ENCODE measurements around the gene CLIC1.

Gene CLIC1

DNA sequence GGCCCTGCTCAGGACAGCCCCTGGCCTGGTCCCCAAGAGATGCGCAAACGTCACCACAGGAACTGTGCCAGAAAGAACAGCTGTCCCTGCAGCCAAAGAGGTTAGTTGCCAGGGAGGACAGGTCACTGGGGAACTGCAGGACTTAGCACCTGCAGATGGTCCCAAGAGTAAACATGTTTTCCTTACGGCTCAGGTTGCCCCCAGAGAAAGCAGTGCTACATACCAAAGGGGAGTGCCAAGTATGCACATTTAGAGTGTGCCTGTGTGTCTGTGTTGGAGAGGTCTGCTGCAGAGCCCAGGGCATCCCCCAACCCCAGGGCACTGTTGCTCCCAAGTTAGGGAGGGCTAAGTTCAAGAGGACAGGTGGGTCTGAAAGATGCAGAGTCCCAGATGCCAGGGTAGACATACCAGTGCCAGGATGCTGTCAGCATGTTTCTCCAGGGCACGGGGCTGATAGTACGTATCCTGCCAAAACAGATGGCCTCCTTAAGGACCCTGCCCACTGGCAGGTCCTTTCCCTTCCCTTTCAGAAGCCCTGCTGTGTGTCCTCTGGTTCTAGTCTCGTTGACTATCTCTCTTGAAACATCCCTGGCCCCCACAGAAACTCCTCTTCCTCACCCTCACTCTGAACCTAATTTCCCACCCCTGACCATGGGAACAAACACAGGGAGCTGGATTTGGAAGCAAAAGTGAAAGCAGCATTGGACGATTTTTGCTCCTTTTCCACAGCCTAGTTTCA, 34.5 kb downstream of the CLIC1 start:
- no peak for DNase-seq (ENCODE audit: low read depth)

DNA sequence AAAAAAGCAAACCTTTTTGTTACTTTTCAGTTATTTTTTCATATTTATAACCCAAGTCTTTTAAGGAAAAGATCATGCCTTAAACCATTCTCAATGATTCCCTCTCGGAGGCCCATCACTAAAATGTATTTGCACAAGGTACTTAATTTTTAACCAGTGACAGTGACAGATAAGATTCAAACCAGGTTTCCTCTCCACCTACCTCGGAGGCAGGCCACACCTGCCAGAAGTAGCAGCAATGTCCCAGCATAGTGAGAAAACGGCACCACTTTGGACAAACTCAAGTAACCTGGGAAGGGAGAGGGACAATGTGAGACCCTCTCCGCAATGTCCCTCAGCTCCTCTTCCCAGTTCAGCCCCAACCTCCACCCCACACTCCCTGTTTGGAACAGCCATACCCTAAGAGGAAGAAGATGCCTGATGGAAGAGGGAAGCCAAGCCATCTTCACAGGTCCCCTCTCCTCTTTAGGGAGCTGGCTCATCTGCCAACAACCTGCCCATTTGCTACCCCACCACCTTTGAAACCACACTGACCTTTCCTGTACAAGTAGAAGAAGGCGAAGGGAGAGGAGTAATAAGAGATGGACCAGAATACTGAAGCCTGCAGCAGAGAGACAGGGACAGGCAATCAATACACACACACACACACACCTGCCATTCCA, 35.5 kb downstream of the CLIC1 start:
- no peak for DNase-seq (ENCODE audit: low read depth)

- DNase-seq (ENCODE audit: low read depth): no peak
Measured at GRCh38 chr6:31697555-31697954, 38.8 kb downstream of the CLIC1 start.

DNA sequence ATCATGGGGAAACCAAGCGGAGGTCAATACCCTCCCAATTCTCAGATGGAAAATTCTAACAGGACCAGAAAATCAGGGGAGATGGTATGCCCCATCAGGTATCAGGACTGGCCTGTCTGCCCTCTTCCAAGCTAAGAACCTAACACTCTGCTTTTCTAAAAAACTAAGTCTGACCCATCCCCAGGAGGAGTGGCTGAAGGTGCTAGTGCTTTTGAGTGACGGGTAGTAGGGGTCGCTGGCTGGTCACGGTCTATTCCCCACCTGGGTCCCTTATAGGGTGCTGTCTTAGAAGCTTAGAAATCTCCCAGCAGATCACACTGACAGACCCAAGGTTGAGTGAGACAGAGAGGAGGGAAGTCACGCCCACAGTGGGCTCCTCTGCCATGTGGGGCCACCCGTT, 42.8 kb downstream of the CLIC1 start:
- DNase-seq (ENCODE audit: low read depth): no peak

GRCh38 chr6:31692886-31693285, 43.4 kb downstream of the CLIC1 start:
- DNase-seq (ENCODE audit: low read depth): no peak

DNA sequence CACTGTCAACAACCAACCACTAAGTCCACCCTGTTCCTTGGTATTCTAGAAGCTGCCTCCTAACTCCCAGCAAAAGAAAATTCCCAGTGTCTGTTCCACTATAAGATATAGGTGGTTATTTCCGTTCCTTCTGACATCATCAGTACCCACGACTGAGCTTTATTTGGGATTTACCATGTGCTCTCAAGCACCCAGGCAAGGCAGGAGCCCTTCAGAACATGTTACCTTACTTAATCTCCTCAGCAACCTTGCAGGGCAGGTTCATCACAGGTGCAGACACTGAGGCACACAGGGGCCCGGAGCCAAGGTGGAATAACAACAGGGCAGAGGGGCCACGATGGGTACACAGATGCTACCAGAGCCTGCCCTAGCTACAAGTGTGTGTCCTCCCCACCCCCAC, 44.0 kb downstream of the CLIC1 start:
- DNase-seq (ENCODE audit: low read depth): no peak

DNA sequence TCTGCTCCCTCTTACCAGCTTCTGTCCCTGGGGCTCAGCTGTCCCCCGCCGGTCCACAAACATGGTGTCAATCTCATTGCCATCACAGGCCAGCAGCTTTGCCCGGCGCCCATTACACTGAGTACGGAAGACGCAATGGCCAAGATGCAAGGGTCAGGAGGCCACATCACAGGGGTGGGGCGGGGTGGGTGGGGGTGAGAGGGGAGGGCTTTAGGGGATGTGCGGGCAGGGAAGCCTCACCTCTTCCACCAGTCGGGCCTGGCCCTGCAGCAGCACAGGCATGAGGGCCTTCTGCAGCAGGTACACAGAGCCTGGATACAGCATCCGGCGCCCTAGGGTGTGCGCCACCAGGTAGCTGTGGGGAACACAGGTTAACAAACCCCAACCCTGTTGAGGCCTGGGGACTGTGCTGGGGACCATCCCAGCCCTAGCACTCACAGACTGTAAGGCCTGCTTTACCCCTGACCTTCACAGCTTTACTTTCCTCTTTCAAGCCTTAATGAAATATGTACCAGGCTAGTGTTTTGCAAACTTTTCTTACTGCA, 44.7 kb downstream of the CLIC1 start:
- DNase-seq (ENCODE audit: low read depth): no peak

DNA sequence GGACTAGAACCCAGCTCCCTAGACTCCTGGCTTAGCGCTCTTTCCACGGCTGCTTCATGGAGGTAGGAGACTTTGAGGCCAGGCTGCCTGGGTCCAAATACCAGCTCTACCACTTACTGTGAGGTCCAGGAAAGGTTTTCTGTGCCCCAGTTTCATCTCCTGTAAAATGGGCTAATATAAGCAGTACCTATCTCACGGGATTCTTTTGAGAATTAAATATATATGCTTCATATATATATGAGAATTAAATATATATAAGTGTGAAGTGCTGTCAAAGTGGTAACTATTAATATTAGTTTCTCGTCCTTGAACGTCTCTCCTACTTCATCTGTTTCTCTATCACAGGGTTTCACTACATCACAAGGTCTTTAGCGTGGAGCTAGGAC, 45.3 kb downstream of the CLIC1 start:
- DNase-seq (ENCODE audit: low read depth): no peak

- DNase-seq (ENCODE audit: low read depth): no peak
Measured at GRCh38 chr6:31690231-31691077, 45.9 kb downstream of the CLIC1 start.

GRCh38 chr6:31689249-31690110, 46.9 kb downstream of the CLIC1 start:
- no peak for DNase-seq (ENCODE audit: low read depth)

DNA sequence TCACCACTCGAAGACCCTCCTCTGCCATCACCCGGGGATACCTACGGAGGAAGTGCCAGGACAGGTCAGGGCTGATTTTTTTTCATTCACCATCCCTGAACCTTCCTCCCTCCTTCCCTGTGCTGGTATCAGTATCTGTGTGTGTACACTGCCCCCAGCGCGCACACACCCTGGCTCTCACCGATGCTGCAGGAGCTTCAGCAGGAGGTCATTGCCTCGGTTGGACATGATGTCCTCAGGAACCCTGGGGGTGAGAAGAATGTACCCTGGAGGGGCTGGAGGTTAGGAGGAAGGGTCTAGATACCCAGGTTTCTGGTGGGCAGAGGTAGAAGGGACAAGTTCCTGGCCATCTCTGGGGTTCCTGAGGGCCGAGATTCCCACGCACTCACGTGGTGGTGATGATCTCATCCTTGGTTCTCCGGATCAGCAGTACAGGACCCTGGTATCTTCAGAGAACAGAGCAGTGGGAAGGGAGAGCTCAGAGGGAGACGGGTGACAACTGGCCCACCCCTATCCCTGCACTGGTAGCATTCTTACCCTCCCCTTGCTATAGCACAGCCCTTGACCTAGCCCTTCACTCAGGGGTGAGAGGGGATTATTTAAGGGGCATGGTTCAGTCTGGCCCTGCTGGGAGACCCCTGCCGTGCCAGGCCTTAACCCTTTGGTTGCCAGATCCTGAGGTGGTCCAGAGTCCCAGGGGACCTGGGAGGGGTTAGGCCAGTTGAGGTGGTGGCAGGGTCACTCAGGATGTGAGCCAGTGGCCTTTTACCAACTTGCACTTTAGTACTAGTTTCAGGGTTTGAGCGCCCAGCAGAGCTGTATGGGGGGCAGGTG, 48.3 kb downstream of the CLIC1 start:
- DNase-seq (ENCODE audit: low read depth): no peak

- no peak for DNase-seq (ENCODE audit: low read depth)
Measured at GRCh38 chr6:31687321-31687720, 49.0 kb downstream of the CLIC1 start.

DNA sequence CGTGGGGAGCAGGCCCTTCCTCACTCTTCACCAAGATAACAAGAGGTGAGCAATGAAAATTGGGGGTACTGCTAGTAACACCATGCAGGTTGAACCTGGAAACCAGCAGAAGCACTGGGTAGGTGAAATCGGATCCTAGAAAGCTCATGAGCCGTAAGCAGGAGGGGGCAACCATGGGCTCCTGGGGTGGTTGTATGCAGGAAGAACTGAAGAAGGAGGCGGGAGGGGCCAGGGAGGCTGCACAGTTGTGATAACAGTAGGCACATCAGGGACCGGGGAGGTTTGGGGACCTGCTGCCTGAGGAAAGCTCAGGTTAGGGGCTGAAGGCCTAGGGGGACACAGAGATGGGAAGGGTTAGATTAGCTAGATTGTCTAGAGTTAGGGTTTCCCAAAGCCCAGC, 49.8 kb downstream of the CLIC1 start:
- no peak for DNase-seq (ENCODE audit: low read depth)

- no peak for DNase-seq (ENCODE audit: low read depth)
Measured at GRCh38 chr6:31683591-31683990, 52.7 kb downstream of the CLIC1 start.

- peak; percentile 17 for DNase-seq (ENCODE audit: low read depth)
Measured at GRCh38 chr6:31681135-31681671, 55.1 kb downstream of the CLIC1 start.
